NCI-H748 treated with DMSO at 0.1 percent for 48 hours (cell line): ENCODE results near the gene ACRV1.
"Not testable (repeated sequence)": the region's sequence is repeated elsewhere in the genome, so short reads cannot be mapped to it uniquely, and the experiment has no call there.

Experiments
- DNase-seq: peaks from one replicate; lab custom pipeline; 2025; lab: John Stamatoyannopoulos, UW

The ACRV1 gene, protein sequence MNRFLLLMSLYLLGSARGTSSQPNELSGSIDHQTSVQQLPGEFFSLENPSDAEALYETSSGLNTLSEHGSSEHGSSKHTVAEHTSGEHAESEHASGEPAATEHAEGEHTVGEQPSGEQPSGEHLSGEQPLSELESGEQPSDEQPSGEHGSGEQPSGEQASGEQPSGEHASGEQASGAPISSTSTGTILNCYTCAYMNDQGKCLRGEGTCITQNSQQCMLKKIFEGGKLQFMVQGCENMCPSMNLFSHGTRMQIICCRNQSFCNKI

DNA sequence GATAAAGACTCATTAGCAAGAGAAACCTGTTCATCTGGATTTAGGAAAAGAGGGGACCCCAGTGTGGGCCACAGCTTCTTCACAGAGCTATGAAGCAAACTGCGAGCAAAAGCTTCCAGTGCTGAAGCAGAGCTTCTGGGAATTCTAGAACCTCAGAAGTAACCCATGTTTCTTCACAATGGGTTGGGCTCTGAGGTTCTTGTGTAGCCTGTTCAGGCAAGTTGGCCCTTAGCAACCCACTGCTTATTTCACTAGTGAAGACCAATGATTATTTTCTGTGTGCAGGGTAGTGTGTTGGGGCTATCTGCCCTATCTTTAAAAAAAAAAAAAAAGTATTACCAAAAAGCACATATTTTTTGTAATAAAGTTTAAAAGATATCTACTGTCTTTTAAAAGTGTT lies at the start of gene ACRV1:
Gene ACRV1, minus strand, starts transcription at position 101 of the 400 bp plus-strand sequence. Its CDS starts 67 bp downstream, at position 34.
- DNase-seq: no peak

DNA sequence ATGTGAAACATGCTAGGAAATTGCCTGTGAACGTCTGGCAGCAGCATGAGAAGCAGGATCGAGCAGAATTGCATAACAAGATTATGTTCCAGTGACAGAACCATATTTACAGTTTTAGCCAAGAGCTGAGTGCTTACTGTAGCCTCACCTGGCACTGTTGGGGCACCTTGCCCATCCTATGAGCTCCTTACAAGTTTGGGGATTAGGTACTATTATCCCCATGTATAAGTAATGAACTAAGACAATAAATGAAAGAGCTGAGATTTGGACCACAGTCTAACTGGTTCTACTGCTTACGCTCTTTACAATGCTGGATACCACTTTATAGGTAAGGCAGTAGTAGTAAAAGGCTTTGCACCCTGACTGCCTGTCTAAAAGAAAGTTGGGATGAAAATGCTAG lies 48.3 kb upstream of the ACRV1 start:
- no peak for DNase-seq

DNA sequence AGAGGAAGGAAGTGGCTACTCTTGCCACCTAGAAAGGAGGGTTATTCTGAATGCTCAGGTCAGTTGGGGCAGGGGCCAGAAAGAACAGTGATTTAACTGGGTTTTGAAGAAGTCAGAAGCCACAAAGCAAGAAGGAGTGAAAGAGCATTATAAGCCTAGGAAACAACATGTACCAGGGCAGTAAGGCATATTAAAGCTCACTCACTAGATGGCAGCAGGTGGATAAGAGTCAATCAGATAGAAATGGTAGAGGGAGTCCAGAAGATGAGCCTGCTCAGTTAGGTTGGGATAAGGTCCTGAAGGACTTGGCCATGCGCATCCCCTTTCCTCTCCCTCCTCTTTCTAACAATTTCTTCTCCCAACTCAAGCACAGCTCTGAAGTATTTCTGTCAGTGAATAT lies 43.5 kb upstream of the ACRV1 start:
- no peak for DNase-seq

DNA sequence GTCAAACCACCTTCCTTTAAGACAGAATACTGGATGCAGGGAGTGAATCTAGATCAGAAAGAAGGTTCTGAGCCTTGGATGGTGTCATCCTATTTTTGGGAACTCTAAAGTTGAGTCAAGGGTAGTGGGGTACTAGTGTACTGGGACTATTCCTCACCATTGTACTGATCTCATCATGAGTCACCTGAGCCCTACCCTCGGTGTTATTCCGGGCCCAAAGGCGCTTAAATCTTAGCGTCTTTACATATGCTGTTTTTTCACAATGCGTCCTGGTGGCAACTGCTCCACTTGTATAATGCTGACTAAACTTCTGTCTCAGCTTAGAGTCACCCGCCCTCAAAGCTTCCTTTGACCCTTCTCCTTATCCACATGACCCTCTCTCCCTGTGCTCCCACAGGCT lies 40.1 kb upstream of the ACRV1 start:
- DNase-seq: no peak

DNA sequence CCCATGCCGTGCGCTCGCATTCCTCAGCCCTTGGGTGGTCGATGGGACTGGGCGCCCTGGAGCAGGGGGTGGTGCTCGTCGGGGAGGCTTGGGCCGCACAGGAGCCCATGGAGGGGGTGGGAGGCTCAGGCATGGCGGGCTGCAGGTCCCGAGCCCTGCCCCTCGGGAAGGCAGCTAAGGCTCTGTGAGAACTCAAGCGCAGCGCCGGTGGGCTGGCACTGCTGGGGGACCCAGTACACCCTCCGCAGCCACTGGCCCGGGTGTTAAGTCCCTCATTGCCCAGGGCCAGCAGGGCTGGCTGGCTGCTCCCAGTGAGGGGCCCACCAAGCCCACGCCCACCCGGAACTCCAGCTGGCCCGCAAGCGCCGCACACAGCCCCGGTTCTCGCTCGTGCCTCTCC lies 24.0 kb upstream of the ACRV1 start:
- DNase-seq: not testable (repeated sequence)

DNA sequence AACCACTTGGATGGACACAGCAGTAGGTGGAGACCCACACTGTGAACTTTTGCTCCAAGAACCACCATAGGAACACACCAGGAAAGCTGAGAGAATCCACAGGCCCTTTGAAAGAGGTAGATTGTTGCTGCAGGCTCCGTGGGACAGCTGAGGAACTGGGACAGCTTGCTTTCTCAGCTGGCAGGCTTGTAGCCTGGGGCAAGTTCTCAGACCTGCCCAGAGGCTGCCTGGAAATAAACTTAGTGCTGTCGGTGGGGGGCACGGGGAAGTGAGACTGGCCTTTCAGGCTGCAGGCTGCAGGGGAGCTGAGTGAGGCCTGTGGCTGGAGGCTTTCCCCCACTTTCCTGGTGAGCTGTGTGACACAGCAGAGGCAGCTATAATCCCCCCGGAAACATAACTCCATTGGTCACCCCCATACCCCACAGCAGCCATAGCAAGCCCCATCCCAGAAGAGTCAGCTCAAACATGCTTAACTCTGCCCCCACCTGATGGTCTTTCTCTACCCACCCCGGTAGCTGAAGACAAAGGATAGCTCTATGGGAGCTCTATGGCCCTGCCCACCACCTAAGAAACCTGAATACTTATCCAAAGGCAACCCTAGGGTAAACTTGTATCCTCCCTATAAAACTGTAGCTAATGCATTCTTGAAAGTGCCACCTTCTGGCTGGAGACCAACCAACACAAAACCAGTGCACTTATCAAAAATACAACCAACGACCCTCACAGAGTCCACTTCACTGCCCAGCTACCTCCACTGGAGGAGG lies 21.4 kb upstream of the ACRV1 start:
- no peak for DNase-seq

DNA sequence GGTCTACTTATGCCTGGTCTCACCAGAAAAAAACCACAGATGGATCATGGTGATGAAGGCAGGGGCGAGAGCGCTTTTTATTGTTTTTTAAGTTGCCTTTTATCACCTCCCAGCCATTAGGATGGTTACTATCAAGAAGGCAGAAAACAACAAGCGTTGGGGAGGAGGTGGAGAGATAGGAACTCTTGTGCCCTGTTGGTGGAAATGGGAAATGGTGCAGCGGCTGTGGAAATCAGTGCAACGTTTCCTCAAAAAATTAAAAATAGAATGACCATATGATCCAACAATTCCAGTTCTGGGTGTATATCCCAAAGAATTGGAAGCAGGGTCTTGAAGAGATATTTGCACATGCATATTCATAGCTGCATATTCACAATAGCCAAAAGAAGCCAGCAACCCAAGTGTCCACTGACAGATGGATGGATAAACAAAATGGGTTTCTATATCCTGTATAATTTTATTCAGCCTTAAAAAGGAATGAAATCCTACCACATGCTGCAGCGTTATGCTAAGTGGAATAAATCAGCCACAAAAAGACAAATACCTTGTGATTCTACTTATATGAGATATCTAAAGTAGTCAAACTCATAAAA lies 20.5 kb upstream of the ACRV1 start:
- DNase-seq: no peak

DNA sequence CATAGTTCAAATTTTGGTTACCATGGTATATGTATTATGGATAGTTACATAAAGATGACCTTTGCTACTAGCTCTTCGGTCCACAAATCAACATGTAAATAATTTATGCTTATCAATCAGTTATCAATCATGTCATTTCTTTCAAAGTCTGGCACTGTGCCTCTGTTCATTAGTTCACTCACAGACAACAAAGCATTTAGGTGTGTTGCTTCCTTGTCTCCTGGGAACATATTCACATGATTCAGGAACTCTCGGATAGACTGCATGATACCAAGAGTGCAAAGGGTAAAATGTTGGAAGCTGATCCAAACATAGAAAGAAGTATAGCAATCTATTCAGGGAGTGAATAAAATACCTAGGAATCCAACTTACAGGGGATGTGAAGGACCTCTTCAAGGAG lies 14.3 kb upstream of the ACRV1 start:
- no peak for DNase-seq

DNA sequence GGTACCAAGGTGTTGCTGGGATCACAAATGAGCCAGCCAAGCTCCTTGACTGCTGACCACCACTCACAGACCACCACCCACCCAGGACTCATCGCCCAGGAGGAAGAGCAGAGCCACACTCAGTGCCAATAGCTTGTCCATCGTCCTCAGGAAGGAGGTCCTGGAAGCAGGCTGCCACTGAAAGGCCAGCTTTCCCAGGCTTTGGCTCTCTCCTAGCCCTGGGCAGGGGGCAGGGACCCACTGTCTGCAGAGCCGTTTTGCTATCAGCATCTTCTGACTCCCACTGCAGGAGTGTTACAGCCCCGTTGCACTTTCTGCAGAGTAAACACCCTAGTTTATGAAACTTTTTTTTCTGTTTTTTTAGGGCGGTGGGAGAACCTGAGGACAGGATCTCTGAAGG lies 12.2 kb upstream of the ACRV1 start:
- DNase-seq: no peak

DNA sequence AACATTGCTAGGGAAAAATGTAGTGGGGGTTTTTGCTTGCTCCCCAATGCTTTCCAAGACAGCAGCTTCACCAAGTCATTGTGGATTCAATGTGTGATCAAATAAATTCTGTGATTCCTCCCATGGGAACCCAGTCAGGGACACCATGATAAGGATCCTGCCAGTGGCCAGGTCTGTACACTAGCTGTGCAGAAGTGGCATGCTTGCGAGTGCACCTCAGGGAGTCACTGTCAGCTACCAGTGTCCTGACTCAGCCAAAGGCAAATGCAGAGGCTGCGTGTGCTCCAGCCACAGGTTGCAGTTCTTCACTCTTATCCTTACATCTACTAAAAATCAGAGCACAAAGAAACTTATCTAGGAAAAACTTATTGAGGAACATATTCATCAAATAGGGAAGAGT lies 9.4 kb upstream of the ACRV1 start:
- no peak for DNase-seq

DNA sequence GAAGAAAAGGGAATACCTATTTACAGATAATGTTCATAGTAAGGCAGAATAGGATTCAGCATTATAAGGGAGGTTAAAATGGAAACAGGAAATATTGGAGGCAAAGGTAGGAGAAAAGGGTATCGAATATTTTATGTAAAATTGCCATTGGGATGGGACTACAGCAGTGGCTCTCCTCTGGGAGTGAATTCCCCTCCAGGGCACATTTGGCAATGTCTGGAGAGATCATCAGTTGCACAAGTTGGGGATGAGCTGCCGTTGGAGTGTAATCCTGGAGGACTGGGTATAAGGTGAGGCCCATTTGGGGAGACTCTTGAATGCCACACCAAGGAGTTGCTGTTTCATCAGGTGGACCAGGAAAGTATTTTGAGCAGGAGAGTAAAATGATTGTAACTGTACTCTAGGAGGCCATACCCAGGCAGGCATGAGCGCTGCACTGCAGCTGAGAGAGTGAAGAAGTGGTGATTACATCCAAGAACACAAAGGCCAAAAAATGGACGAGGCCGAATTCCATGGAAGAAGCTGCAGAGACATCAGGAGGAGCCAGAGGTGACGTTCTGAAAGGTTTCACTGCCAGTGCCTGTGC lies 8.7 kb upstream of the ACRV1 start:
- DNase-seq: no peak

DNA sequence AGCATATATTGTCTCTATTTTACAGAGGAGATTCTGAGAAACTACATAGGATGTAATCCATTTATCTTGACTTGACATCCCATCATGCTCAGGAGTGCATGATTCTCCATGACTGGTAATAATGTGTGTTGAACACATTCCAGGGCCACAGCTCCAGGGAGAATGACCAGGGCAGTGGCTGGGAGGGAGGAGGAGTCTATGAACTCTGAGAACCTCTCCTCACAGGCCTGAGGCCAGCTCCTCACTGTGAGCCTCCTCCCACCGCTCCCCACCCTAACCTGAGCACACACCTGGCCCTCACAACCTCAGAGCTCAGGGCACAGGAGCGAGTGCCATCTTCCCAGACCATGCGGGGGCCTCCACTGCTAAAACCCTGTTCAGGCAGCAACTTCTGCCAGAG lies 8.0 kb upstream of the ACRV1 start:
- no peak for DNase-seq

DNA sequence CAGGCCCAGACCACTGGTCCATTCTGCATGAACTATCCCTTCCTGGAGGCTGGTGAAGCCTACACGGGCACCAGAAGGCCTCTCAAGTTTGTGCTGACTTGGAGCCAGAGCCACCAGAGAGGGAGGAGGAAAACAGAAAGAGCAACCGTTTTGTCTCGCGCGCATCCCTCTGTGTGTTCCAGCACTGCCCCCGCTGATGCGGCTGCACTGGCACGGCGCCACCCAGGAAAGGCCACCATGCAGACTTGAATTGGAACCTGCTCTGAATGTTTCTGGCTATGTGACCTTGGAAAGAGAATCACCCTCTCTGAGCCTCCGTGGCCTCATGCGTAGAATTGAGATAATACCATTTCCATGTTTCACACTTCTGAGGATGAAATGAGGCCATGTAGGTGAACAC lies 7.4 kb upstream of the ACRV1 start:
- DNase-seq: no peak

DNA sequence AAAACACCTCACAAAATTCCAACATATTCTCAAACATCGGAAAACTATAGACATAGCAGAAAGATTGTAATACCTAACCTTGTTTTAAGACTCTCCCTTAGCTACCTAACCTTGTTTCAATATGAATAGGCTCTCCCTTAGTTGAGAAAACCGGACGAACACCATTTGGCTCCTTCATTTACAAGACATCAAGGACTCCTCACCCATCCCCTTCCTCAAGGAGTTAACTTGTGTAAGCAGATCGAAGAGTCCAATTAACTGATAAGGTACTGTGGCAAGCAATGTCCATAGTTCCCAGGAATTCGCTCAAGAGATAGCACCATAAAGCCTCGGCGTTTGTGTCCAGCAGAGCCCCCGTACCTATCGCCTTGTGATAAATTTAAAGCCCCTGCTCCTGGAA lies 4.6 kb upstream of the ACRV1 start:
- DNase-seq: no peak

DNA sequence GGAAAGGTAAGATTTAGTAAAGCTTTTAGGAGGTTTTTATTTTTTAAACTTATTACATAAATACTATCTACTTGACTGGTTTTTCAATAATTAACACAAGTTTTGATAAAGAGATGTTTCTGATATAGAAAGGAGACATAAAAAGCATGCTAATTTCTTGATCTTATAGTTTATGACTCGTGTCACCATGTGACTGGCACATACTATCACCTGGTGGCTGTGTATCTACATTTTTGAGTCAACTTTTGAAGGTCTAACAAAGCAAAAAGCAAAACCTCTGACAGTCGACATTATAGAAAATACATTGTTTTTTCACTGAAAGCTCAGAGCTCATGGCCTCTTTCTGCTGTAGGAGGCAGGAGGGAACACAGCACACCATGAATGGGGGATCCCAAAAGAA lies 810 bp downstream of the ACRV1 start:
- DNase-seq: no peak

DNA sequence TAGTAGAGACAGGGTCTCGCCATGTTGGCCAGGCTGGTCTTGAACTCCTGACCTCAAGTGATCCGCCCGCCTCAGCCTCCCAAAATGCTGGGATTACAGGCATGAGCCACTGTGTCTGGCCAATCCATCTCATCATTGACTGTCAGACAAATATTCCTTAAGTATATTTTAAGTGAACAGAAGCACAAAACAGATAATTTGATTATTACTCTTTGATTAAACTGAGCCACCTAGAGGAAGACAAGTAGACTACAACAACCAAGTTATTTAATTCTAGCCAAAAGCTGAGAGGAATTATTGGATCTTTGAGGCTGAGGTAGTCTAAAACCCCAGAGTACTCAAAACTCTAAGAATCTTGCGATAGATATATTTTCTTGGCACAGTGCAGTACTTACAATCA lies 1.2 kb downstream of the ACRV1 start:
- no peak for DNase-seq

DNA sequence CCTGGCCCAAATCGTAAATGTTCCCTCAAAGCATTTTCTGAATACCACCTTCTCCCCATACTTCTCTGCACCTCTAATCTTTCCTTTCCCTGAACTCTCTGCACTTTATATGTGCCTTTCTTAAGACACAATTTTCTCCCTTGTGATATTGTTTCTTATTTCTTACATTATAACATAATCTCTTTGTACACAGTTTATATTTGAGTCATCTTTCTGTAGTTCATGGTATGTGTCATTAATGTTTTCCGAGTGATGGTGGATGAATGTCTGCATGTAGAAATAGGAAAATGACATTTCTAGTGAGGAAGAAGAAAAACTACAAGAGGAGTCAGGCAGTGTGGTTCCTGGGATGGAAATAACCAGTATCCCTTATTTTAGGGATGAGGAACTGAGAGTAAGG lies 5.5 kb downstream of the ACRV1 start:
- no peak for DNase-seq

DNA sequence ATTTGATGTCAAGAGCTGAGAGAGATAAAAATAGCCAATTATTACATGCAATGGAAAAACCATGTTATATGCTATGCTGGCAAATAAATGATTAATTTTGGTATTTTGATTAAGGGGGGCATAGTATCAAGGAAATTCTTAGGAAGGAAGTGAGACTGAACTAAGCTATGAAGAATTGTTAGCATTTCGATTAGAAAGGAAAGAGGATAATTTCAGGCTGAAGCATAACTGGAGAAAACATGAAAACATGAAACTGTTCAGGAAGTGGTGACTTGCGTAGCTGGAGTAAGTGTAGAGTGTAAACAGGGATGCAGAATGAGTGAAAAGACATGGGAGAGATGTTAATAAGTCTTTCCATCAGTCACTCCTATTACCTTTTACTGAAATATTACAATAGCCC lies 6.4 kb downstream of the ACRV1 start:
- no peak for DNase-seq

DNA sequence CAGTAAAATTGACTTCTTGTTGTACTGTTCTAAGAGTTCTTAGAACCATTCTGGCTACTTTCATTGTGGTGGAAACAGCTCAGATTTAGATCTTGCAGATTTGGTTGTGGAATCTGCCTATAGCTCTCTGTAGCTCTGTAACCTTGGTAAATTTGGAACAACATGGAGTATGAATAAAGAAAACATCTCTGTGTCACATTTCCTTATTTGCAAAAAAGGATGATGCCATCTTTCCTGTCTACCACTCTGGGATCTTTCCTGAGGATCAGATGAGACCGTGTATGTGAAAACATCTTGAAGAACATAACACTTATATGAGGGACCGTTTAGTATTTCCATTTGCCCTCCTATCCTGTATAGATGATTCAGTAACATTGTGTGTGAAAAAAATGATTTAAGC lies 9.1 kb downstream of the ACRV1 start:
- DNase-seq: no peak

DNA sequence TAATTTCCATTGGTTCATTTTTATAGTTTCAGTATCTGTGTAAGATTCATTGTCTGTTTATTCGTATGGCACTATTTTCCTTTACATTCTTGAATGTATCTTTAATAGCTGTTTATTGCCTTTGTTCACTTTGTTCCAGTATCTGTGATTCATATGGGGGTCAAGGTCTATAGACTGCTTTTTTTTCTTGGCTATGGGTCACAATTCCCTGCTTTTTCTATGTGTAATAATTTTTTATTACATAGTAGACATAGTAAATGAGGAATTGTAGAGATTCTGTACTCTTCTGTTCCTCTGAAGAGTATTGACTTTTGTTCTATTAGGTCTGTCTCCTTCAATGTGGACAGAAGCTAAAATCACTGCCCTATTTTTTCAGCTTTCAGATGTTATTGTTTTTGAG lies 10.5 kb downstream of the ACRV1 start:
- no peak for DNase-seq

DNA sequence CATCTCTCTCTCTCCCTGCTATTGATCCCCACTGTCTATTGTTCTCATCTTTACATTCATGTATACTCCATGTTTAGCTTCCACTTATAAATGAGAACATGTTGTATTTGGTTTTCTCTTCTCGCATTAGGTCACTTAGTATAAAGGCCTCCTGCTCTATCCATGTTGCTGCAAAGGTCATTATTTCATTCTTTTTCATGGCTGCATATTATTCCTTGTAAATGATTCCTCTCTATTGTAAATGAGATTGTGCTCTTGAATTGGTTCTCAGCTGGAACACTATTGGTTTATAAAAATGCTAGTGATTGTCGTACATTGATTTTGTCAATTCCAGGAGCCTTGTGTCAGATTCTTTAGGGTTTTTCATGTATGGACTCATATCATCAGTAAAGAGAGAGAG lies 13.5 kb downstream of the ACRV1 start:
- no peak for DNase-seq

DNA sequence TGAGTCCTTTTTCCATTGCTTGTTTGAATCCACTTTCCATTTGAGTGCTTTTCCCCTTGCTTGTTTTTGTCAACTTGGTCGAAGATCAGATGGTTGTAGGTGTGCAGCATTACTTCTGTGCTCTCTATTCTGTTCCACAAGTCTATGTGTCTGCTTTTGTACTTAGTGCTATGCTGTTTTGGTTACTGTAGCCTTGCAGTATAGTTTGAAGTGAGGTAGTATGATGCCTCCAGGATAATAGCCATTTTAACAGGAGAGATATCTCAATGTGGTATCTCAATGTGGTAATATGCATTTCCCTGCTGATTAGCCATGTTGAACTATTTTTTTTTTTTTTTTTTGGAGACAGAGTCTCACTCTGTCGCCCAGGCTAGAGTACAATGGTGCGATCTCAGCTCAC lies 16.7 kb downstream of the ACRV1 start:
- DNase-seq: no peak

DNA sequence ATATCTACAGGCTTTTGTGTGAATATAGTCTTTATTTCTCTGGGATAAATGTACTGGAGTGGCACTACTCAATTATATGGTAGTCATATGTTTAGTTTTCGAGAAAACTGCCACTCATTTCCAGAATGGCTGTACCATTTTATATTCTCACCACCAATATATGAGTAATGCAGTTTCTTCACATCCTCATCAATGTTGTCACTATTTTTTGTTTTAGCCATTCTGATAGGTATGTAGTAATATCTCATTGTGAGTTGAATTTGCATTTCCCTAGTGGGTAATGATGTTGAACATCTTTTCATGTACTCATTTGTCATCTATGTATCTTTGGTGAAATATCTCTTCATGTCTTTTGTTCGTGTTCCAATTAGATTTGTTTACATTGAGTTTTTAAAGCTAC lies 18.0 kb downstream of the ACRV1 start:
- DNase-seq: no peak
